Panc1 (cell line): ENCODE results near the gene MEMO1. TPM values are rescaled to one million over a fixed set of nuclear protein-coding genes. Genes with fewer than 3 reads are reported as not detected.

Experiments
- ATAC-seq: fragments of 200-7000 bp; cut with Tn5 transposase; 2 replicates; pipeline ENCODE4 v1.9.1; 2020; ENCODE audit warnings: mild to moderate bottlenecking, moderate library complexity
- BruUV-seq: library from RNA; stranded (reverse); fragments of 400-500 nt; replicated peaks from 2 replicates; lab custom pipeline; 2021; lab: Mats Ljungman, UMichigan
- CTCF ChIA-PET: fragments of 300-600 bp; sonication (Branson Sonifier 250); formaldehyde crosslinking; loops from one replicate; lab custom pipeline; 2022; ENCODE audit warnings: antibody characterized with exemption; lab: Charles Lee
- POLR2A ChIA-PET: fragments of 300-600 bp; sonication (Branson Sonifier 250); formaldehyde crosslinking; loops from one replicate; lab custom pipeline; 2022; ENCODE audit warnings: antibody characterized with exemption; lab: Charles Lee
- DNase-seq: peaks from one replicate; pipeline ENCODE4 v3.0.0-alpha.2; 2010; ENCODE audit warnings: low read depth, low spot score
- H3K27ac ChIP-seq: 2 replicates; pipeline ENCODE4 v1.5.1; 2011; ENCODE audit warnings: mild to moderate bottlenecking, low read length, inconsistent platforms
- H3K27me3 ChIP-seq: fragments of 200-500 bp; sonication (Bioruptor generic); 2 replicates; pipeline ENCODE4 v1.6.0; 2014; ENCODE audit warnings: low read length, inconsistent platforms; ENCODE audit not compliant: control insufficient read depth, insufficient read depth
- H3K36me3 ChIP-seq: fragments of 200-500 bp; sonication (Bioruptor generic); 2 replicates; pipeline ENCODE4 v1.5.1; 2014; ENCODE audit warnings: inconsistent platforms, mild to moderate bottlenecking, low read length, moderate library complexity; ENCODE audit not compliant: control insufficient read depth, insufficient read depth
- H3K4me1 ChIP-seq: 2 replicates; pipeline ENCODE4 v1.5.1; 2011; ENCODE audit warnings: inconsistent platforms, mild to moderate bottlenecking, low read length, moderate library complexity; ENCODE audit not compliant: control insufficient read depth, insufficient read depth
- H3K4me3 ChIP-seq, 2 experiments: 2 replicates each; pipeline ENCODE4 v1.5.1; 2011 to 2012; ENCODE audit warnings: low read depth in 2 of 2, low read length in 2 of 2, mild to moderate bottlenecking in 2 of 2, inconsistent platforms in 1 of 2, moderate library complexity in 1 of 2
- H3K9me3 ChIP-seq: fragments of 200-500 bp; sonication (Bioruptor generic); 2 replicates; pipeline ENCODE4 v1.5.1; 2014; ENCODE audit warnings: low read depth, mild to moderate bottlenecking, inconsistent platforms, low read length, moderate library complexity; ENCODE audit not compliant: control insufficient read depth, insufficient read depth
- POLR2AphosphoS5 ChIP-seq: IDR thresholded peaks from 2 replicates; pipeline ENCODE4 v1.6.1; 2012; ENCODE audit warnings: mild to moderate bottlenecking, low read depth, low read length, moderate library complexity
- SIN3A ChIP-seq: IDR thresholded peaks from 2 replicates; pipeline ENCODE4 v1.6.1; 2012; ENCODE audit warnings: low read depth, mild to moderate bottlenecking, low read length, moderate library complexity, borderline replicate concordance; ENCODE audit not compliant: insufficient read depth
- TCF7L2 ChIP-seq: IDR thresholded peaks from 2 replicates; pipeline ENCODE4 v1.6.1; 2011; ENCODE audit warnings: mild to moderate bottlenecking, low read depth, low read length, inconsistent platforms
- in situ Hi-C: cut with HindIII; loops from 2 replicates; pipeline ENCODE4 v1.10.0; 2016; ENCODE audit warnings: low sequenced_read_pairs, low pct_unique_long_range_greater_than_20kb
- intact Hi-C: fragments of 100-400 bp; cut with micrococcal nuclease; formaldehyde crosslinking; loops from one replicate; pipeline ENCODE4 v1.10.0; 2022; ENCODE audit not compliant: unreplicated experiment
- total RNA-seq: library from RNA; stranded (reverse); gene quantifications from one replicate; pipeline ENCODE4 v1.2.1, GENCODE V29; 2021; ENCODE audit not compliant: unreplicated experiment
- TF ChIP-seq, protein P1 (sequence below): fragments of 450-650 bp; IDR thresholded peaks from 2 replicates; pipeline ENCODE4 v1.5.1; 2017; ENCODE audit warnings: mild to moderate bottlenecking
- TF ChIP-seq, protein P2 (sequence below), 2 experiments: IDR thresholded peaks; 2 replicates each; pipeline ENCODE4 v1.6.1; 2011 to 2012; ENCODE audit warnings: low read depth in 2 of 2, control low read depth in 1 of 2, low read length in 1 of 2, mild to moderate bottlenecking in 1 of 2, moderate library complexity in 1 of 2; ENCODE audit not compliant: insufficient read depth in 1 of 2

The MEMO1 gene
- total RNA-seq, 1 experiment from 2014 or later = 60.8 TPM

DNA sequence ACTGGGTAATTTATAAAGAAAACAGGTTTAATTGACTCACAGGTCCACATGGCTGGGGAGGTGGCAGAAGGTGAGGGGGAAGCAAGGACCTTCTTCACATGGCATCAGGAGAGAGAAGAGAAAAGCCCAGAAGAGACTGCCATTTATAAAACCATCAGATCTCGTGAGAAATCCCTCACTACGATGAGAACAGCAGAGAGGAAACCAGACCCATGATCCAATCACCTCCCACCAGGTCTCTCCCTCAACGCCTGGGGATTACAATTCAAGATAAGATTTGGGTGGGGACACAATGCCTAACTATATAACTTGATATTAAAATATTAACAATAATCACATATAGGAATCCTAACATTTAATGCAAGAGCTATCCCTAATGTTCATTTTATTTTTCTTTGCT, 31.8 kb downstream of the MEMO1 start:
- intact Hi-C loops = no loop called here
- no peak for TF ChIP-seq SIN3A
- TF ChIP-seq POLR2AphosphoS5 = no peak
- TF ChIP-seq, protein P1, sequence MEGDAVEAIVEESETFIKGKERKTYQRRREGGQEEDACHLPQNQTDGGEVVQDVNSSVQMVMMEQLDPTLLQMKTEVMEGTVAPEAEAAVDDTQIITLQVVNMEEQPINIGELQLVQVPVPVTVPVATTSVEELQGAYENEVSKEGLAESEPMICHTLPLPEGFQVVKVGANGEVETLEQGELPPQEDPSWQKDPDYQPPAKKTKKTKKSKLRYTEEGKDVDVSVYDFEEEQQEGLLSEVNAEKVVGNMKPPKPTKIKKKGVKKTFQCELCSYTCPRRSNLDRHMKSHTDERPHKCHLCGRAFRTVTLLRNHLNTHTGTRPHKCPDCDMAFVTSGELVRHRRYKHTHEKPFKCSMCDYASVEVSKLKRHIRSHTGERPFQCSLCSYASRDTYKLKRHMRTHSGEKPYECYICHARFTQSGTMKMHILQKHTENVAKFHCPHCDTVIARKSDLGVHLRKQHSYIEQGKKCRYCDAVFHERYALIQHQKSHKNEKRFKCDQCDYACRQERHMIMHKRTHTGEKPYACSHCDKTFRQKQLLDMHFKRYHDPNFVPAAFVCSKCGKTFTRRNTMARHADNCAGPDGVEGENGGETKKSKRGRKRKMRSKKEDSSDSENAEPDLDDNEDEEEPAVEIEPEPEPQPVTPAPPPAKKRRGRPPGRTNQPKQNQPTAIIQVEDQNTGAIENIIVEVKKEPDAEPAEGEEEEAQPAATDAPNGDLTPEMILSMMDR = no peak
- TF ChIP-seq, protein P2, sequence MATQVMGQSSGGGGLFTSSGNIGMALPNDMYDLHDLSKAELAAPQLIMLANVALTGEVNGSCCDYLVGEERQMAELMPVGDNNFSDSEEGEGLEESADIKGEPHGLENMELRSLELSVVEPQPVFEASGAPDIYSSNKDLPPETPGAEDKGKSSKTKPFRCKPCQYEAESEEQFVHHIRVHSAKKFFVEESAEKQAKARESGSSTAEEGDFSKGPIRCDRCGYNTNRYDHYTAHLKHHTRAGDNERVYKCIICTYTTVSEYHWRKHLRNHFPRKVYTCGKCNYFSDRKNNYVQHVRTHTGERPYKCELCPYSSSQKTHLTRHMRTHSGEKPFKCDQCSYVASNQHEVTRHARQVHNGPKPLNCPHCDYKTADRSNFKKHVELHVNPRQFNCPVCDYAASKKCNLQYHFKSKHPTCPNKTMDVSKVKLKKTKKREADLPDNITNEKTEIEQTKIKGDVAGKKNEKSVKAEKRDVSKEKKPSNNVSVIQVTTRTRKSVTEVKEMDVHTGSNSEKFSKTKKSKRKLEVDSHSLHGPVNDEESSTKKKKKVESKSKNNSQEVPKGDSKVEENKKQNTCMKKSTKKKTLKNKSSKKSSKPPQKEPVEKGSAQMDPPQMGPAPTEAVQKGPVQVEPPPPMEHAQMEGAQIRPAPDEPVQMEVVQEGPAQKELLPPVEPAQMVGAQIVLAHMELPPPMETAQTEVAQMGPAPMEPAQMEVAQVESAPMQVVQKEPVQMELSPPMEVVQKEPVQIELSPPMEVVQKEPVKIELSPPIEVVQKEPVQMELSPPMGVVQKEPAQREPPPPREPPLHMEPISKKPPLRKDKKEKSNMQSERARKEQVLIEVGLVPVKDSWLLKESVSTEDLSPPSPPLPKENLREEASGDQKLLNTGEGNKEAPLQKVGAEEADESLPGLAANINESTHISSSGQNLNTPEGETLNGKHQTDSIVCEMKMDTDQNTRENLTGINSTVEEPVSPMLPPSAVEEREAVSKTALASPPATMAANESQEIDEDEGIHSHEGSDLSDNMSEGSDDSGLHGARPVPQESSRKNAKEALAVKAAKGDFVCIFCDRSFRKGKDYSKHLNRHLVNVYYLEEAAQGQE (IDR thresholded peaks at IDR 0.05; ENCODE audit: insufficient read depth in 1 of 2, low read depth in 2 of 2, low read length in 1 of 2) = no peak
- TF ChIP-seq TCF7L2 = no peak
- BruUV-seq = no TSS peak
- in situ Hi-C loops = no loop called here
- no peaks in the 10 kb centered on the region for H3K27me3 ChIP-seq
- CTCF ChIA-PET = no interaction called here
- H3K4me3 ChIP-seq = no peak overlapping the region
- H3K36me3 ChIP-seq = no peaks in the 10 kb centered on the region
- H3K9me3 ChIP-seq = no peaks in the 10 kb centered on the region
- peaks cover 2% of the 10 kb centered on the region; the same call in 1 of the 2 replicates for H3K4me1 ChIP-seq
- DNase-seq = no peak
- no peak overlapping the region for H3K27ac ChIP-seq
- no peak for ATAC-seq
- POLR2A ChIA-PET = no interaction called here

DNA sequence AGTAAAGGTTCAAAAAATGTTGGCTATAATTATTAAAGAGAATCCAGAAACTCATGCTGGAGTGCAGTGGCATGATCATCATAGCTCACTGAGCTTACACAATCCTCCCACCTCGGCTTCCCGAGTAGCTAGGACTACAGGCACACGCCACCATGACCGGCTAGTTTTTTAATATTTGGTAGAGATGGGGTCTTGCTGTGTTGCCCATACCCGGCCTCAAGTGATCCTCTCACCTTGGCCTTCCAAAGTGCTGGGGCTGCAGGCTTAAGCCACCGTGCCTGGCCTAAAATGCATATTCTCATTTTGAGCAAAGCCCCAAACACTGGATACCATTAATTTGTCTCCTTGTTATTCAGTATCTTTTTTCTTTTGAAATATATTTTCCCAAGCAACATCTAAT, 32.4 kb downstream of the MEMO1 start:
- H3K27ac ChIP-seq = no peak overlapping the region
- ChIA-PET POLR2A (no interaction called here), CTCF (no interaction called here)
- H3K9me3 ChIP-seq = no peaks in the 10 kb centered on the region
- in situ Hi-C loops = no loop called here
- TF ChIP-seq POLR2AphosphoS5 = no peak
- TF ChIP-seq, protein P1 = no peak
- TF ChIP-seq SIN3A = no peak
- no peak for TF ChIP-seq TCF7L2
- TF ChIP-seq, protein P2 (IDR thresholded peaks at IDR 0.05; ENCODE audit: insufficient read depth in 1 of 2, low read depth in 2 of 2, low read length in 1 of 2) = no peak
- no peak for ATAC-seq
- no peaks in the 10 kb centered on the region for H3K4me1 ChIP-seq
- BruUV-seq = no TSS peak
- DNase-seq = no peak
- H3K36me3 ChIP-seq = no peaks in the 10 kb centered on the region
- intact Hi-C loops = no loop called here
- no peaks in the 10 kb centered on the region for H3K27me3 ChIP-seq
- no peak overlapping the region for H3K4me3 ChIP-seq
